NCI-H2227 (cell line): ENCODE results near the gene MACROD2.
"Not testable (repeated sequence)": the region's sequence is repeated elsewhere in the genome, so short reads cannot be mapped to it uniquely, and the experiment has no call there.

ENCODE experiments used
- DNase-seq: peaks from one replicate; lab custom pipeline; 2025; ENCODE audit not compliant: unreplicated experiment; lab: John Stamatoyannopoulos, UW

MACROD2 gene

DNA sequence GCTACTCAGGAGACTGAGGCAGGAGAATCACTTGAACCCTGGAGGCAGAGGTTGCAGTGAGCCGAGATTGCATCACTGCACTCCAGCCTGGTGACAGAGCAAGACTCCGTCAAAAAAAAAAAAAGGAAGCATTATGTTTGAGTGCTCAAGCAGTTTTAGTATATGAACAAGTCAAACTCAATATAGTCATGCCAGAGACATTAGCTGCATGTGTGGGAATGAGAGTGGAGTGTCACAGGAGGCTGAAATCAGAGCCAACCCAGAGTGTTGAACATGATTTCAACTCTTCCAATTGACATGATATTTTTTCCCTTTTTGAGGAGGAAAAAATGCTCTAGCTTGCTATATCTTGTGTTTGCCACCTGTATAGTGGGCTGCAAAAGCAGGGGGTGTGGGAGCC is 931.1 kb downstream of the MACROD2 start:
- not testable (repeated sequence) for DNase-seq

GRCh38 chr20:14928083-14928482 is 932.8 kb downstream of the MACROD2 start:
- peak; percentile 39 for DNase-seq

- DNase-seq: no peak
These were observed 934.1 kb downstream of the MACROD2 start for GRCh38 chr20:14929388-14929787.

DNA sequence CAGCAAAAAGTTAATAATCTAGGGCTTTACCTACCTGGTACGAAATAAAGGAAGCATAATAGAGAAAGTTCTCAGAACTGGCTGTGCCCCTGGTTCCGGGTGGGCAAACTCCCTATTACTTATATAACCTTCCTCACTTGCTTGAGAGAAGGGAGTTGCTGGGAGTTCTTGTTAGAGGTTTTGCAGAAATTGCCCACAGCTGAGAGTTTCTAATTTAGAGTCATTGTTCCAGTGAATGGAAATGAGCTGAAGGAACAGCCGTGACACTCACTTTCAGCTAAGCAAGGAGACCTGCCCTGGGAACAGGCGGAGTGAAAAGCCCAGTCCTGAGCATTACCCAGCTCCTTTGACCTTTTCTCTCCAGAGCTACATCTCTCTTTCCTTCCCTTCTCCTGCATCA is 936.7 kb downstream of the MACROD2 start:
- DNase-seq: no peak

GRCh38 chr20:14935285-14935684 is 940.0 kb downstream of the MACROD2 start:
- no peak for DNase-seq

GRCh38 chr20:14937021-14937420 is 941.7 kb downstream of the MACROD2 start:
- DNase-seq: no peak

- DNase-seq: no peak
These were observed 942.5 kb downstream of the MACROD2 start for GRCh38 chr20:14937846-14938245.

GRCh38 chr20:14947536-14947935 is 952.2 kb downstream of the MACROD2 start:
- no peak for DNase-seq

DNA sequence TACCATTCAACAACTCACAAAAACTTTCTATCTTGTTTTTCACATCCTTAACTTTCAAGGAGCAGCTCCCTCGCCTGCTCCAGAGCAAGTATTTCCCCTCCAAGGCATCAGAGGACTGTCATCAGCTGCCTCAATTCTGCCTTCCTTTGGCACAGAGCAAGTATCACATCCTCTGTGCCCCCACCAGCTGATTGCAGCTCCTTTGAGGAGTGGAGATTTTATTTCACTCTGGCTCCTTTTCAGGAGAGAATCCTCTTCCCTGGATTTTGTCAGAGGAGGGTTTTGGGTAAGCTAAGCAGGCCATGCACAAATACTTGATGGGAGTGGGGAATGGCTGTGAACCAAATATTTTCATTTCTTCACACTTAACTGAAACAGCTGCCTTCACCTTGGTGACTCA is 952.6 kb downstream of the MACROD2 start:
- no peak for DNase-seq

DNA sequence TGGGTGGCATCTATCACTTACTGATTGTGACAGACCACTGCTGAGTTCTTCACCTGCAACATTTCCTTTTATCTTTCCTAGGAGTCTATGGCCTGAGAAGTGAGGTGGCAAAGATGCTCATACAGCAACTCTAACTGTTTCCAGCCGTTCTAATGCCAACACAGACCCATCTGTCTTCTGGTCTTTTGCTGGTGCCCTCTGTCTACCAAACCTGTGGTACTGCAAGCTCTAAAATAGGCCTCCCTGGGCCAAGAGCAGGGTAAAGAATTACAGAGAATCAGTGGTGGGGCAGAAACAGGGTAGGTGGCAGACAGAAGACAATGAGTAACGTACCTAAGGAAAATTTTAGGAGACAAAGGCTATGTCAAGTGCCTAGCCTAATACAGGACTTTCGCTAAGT is 953.1 kb downstream of the MACROD2 start:
- no peak for DNase-seq

DNA sequence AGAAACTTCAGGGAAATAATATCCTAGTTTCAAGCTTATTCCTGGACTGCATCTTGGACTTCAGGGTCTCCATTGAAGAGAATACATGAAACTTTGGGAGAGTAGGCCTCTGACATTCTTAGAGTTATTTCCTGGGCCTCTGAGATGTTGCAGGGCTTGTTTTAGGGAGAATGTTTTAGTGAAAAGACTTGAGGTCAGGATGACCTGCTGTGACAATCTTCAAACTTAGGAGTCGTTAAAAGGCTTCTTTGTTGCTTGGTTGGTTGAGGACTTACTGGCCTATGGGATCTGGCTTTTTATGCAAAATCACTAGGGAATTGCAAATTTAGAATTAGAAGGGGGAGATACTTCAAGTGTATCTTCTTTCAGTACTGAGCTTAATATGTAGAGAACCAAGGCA is 955.3 kb downstream of the MACROD2 start:
- no peak for DNase-seq

GRCh38 chr20:14951105-14951504 is 955.8 kb downstream of the MACROD2 start:
- DNase-seq: no peak

DNA sequence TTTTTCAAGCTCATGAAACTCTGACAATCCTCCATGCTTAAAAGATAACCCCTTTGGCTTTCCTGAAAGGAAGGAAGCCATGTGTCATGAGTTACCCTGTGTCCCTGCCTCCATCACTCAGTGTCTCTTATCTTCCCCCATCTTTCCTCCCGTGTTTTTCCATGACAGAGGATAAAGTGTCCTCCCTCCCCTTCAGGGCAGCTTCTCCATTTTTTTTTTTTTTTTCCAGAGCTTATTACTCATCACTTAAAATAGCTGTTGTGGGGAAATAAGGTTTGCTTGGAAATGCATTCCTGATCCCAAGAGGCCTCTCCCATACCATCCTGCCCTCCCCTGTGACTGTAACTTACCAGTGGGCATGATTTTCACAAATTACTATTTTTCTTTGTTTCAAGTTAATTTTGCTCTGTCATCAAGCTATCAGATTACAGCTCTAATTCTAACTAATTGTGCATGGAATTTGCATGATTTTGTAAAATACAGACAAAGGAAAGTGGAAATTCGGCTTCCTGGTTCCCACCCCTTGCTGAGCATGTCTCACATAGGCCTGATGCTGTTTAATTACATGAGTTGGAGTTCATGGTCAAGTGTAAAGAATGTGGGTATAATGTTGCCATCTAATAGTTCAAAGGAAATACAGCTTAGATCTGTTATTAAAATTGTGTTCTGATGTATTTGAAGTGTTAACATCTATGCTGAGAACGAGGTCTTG is 956.5 kb downstream of the MACROD2 start:
- no peak for DNase-seq

- DNase-seq: no peak
These were observed 958.4 kb downstream of the MACROD2 start for GRCh38 chr20:14953736-14954135.

DNA sequence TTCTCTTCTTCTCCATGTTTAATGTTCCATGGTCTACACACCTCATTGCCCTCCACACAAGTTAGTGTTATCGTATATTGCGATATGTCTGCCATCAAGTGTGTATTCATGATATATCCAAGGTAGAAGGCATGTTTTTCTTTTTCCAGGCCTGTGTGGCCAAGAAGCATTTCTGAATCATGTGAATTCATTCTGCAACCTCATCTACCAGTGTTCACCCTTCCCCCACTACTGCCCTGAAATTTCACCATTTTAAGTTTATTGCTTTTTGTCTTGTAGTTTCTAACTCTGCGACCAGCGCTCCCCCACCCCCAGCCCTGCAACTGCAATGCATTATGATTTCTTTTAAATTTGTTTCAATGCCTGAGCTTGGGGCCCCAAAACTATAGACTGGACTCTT is 960.1 kb downstream of the MACROD2 start:
- DNase-seq: no peak

- DNase-seq: no peak
These were observed 960.7 kb downstream of the MACROD2 start for GRCh38 chr20:14956026-14956425.

DNA sequence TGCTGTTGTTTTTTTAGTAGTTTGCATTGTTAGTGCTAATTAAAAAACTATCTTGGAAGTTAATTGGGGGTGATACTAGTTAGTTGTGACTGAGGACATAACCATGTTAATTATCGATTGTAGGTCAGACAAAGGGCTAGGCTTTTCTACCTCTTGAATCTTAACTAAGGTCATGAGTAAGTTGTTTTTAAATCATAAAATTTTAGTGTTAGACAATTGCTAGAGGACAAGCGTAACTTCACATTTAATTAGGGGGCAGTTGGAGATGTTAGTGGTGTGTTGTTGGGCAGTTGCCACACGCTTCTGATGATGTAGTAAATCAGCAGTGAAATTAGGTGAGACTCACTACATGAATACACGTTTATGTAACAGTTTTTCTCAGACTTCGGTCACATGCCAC is 961.2 kb downstream of the MACROD2 start:
- no peak for DNase-seq

DNA sequence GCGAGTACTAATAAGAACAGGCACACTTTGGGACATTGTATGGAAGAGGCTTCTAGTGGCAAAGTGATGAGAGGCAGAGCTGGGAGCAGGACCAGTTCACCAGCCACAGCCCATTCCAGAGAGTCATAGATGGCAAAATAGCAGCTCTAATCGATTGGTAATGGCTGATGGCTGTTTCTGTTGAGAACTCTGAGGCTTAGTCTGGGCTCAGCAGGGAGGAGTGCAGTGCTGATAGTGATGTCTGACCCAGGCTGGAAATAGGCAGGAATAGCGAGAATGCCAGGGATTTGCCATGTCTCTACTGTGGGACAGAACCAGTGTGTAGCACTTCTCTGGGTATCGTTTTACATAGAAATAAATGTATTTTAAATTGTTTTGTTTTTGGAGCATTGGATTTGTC is 962.1 kb downstream of the MACROD2 start:
- no peak for DNase-seq

- DNase-seq: no peak
These were observed 963.3 kb downstream of the MACROD2 start for GRCh38 chr20:14958626-14959025.

- no peak for DNase-seq
These were observed 964.5 kb downstream of the MACROD2 start for GRCh38 chr20:14959506-14960475.

- no peak for DNase-seq
These were observed 965.5 kb downstream of the MACROD2 start for GRCh38 chr20:14960831-14961230.

GRCh38 chr20:14963262-14963663 is 967.9 kb downstream of the MACROD2 start:
- DNase-seq: no peak
